Osteoblast (primary cell): ENCODE data around the gene PXDN. TPM values are rescaled to one million over a fixed set of nuclear protein-coding genes. Genes with fewer than 3 reads are reported as not detected.
"Not testable (repeated sequence)": the region's sequence is repeated elsewhere in the genome, so short reads cannot be mapped to it uniquely, and the experiment has no call there.

Experiments used
- DNase-seq: peaks from one replicate; pipeline ENCODE4 v3.0.0; 2011; ENCODE audit warnings: low spot score, mixed read lengths; ENCODE audit not compliant: insufficient read length; ENCODE audit errors: missing footprints
- H2AFZ ChIP-seq: 2 replicates; pipeline ENCODE4 v1.6.0; 2011; ENCODE audit warnings: mild to moderate bottlenecking, low read length
- H3K27ac ChIP-seq: 2 replicates; pipeline ENCODE4 v1.5.1; 2011; ENCODE audit warnings: mild to moderate bottlenecking, low read depth, low read length, moderate library complexity
- H3K27me3 ChIP-seq: 2 replicates; pipeline ENCODE4 v1.6.0; 2012; ENCODE audit warnings: mild to moderate bottlenecking, control low read depth, inconsistent platforms, low read length, moderate library complexity; ENCODE audit not compliant: insufficient read depth
- H3K36me3 ChIP-seq: 2 replicates; pipeline ENCODE4 v1.5.1; 2011; ENCODE audit warnings: mild to moderate bottlenecking, low read length, control low read depth, moderate library complexity; ENCODE audit not compliant: insufficient read depth
- H3K4me1 ChIP-seq: 2 replicates; pipeline ENCODE4 v1.5.1; 2011; ENCODE audit warnings: mild to moderate bottlenecking, low read length, control low read depth, moderate library complexity; ENCODE audit not compliant: insufficient read depth
- H3K4me2 ChIP-seq: 2 replicates; pipeline ENCODE4 v1.6.0; 2011; ENCODE audit warnings: mild to moderate bottlenecking, low read length; ENCODE audit not compliant: insufficient read depth
- H3K4me3 ChIP-seq: fragments of 200-600 bp; sonication (generic); 3 replicates; pipeline ENCODE4 v1.5.1; 2012; ENCODE audit warnings: mild to moderate bottlenecking, low read length, inconsistent platforms; ENCODE audit not compliant: insufficient read depth
- H3K79me2 ChIP-seq: 2 replicates; pipeline ENCODE4 v1.6.0; 2012; ENCODE audit warnings: mild to moderate bottlenecking, low read length, control low read depth, inconsistent platforms; ENCODE audit not compliant: insufficient read depth
- H3K9me3 ChIP-seq: 2 replicates; pipeline ENCODE4 v1.5.1; 2011; ENCODE audit warnings: low read depth, low read length, control low read depth
- H4K20me1 ChIP-seq: 2 replicates; pipeline ENCODE4 v1.6.0; 2012; ENCODE audit warnings: mild to moderate bottlenecking, low read length, control low read depth; ENCODE audit not compliant: insufficient read depth
- total RNA-seq: library from RNA; depleted of rRNA; stranded (reverse); fragments of >200 nt; gene quantifications from 2 replicates; pipeline ENCODE4 v1.2.3, GENCODE V29; 2012
- TF ChIP-seq, protein P1 (sequence below): IDR thresholded peaks from 2 replicates; pipeline ENCODE4 v1.5.1; 2011; ENCODE audit warnings: mild to moderate bottlenecking, low read depth, low read length, moderate library complexity; ENCODE audit errors: extremely low read depth

PXDN gene
- total RNA-seq, 1 donor = 307 TPM

DNA sequence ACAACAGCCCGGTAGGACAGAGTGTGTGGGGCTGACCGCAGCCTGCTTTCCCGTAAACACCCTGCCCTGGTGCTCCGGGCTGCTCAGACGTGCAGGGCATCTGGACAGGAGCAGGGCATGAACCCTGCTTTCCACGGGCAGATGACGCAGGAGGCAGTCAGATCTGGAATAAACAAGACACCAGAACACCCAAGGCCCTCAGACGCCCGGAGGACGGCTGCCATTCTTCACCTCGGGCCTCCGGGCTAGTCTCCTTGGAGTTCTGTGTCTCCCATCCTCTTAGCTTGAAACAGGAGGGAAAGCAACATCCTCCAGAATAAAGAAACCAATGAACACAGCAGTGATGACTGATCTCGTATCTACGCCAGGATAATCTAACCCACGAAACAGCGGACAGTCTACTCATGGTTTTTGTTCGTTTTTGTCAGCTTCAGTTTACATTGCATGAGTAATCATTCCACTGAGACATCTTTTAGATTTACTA lies 7.3 kb downstream of the PXDN start:
- Histone ChIP-seq H3K4me2 (peak overlapping the region; percentile 68), H3K27ac (peak overlapping the region; percentile 85), H3K4me3 (peak overlapping the region; percentile 50)

DNA sequence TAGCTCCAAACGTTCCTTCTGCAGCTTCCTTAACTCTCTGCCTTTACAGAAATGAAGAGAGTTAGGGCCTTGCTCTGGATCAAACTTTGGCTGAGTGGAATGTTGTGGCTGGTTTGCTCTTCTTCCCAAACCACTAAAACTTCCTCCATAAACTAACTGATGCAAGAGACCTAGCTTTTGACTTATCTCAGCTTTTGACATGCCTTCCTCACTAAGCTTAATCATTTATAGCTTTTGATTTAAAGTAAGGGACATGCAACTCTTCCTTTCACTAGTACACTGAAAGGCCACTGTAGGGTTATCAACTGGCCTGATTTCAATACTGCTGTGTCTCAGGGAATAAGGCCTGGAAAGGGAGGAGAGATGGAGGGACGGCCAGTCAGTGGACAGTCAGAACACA lies 8.3 kb downstream of the PXDN start:
- Histone ChIP-seq H4K20me1 (peaks cover 6% of the 10 kb centered on the region), H2AFZ (no peak overlapping the region), H3K36me3 (peaks cover 4% of the 10 kb centered on the region), H3K4me1 (peaks cover 52% of the 10 kb centered on the region), H3K27me3 (no peaks in the 10 kb centered on the region), H3K4me3 (no peak overlapping the region), H3K79me2 (peaks cover 76% of the 10 kb centered on the region), H3K9me3 (no peaks in the 10 kb centered on the region), H3K4me2 (peak overlapping the region; percentile 68), H3K27ac (peak overlapping the region; percentile 85)
- DNase-seq = peak; percentile 11
- TF ChIP-seq, protein P1, sequence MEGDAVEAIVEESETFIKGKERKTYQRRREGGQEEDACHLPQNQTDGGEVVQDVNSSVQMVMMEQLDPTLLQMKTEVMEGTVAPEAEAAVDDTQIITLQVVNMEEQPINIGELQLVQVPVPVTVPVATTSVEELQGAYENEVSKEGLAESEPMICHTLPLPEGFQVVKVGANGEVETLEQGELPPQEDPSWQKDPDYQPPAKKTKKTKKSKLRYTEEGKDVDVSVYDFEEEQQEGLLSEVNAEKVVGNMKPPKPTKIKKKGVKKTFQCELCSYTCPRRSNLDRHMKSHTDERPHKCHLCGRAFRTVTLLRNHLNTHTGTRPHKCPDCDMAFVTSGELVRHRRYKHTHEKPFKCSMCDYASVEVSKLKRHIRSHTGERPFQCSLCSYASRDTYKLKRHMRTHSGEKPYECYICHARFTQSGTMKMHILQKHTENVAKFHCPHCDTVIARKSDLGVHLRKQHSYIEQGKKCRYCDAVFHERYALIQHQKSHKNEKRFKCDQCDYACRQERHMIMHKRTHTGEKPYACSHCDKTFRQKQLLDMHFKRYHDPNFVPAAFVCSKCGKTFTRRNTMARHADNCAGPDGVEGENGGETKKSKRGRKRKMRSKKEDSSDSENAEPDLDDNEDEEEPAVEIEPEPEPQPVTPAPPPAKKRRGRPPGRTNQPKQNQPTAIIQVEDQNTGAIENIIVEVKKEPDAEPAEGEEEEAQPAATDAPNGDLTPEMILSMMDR = no peak

More for the DNA sequence above, 7.3 kb downstream of the PXDN start:
- H3K36me3 ChIP-seq = peaks cover 6% of the 10 kb centered on the region
- peaks cover 42% of the 10 kb centered on the region for H3K4me1 ChIP-seq
- no peak overlapping the region for H2AFZ ChIP-seq
- peak; percentile 92 for DNase-seq
- TF ChIP-seq, protein P1 = no peak
- H4K20me1 ChIP-seq = peaks cover 10% of the 10 kb centered on the region
- peaks cover 86% of the 10 kb centered on the region for H3K79me2 ChIP-seq
- H3K9me3 ChIP-seq = no peaks in the 10 kb centered on the region
- H3K27me3 ChIP-seq = no peaks in the 10 kb centered on the region

DNA sequence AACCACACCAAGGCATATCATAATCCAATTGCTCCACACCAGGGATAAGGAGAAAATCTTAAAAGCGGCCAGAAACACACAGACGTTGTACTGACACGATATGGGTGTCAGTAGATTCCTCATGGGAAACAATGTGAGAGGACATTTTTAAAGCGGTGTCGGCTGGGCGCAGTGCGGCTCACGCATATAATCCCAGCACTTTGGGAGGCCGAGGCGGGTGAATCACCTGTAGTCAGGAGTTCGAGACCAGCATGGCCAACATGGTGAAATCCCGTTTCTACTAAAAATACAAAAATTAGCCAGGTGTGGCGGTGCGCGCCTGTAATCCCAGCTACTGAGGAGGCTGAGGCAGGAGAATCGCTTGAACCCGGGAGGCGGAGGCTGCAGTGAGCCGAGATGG lies 11.0 kb downstream of the PXDN start:
- not testable (repeated sequence) for H4K20me1 ChIP-seq, H2AFZ ChIP-seq, H3K36me3 ChIP-seq, H3K4me3 ChIP-seq, H3K4me2 ChIP-seq, H3K27me3 ChIP-seq, H3K9me3 ChIP-seq, DNase-seq
- Histone ChIP-seq H3K27ac (peak overlapping the region; percentile 99), H3K79me2 (peaks cover 60% of the 10 kb centered on the region), H3K4me1 (peaks cover 67% of the 10 kb centered on the region)

DNA sequence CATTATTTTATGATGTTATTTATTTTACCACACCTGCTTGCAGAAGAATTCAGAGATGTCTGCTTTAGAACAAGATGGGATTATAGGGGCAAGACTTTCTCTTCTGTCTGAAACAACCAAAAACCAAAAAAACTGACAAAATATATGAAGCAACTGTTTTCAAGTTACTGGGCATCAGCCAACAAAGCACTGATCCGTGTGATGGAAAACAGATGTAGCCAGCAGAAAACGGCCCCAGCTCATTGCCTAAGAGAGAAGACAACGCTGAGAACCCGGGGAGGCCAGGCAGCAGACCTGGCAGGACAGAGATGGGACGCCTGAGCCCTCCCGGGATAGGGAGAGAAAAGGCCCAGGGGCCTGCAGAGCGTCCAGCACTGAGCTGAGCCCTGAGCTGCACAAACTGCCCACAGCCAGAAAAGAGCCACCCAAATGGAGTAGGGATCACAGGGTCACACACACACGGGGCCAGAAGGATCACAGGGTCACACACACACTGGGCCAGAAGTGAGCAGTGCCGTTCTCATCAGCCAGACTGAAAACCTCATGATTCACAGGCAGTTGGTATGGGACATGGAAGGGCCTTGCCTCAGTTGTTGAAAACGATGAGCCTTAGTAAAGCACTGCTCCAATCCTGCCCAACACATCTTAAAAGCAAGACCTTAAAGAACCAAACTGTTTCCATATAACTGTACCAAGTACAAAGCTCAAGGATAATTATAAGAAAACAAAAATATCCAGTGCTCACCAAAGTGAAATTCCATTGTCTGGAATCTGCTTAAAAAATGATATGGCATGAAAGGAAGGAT lies 12.1 kb downstream of the PXDN start:
- peak overlapping the region; percentile 18 for H3K4me3 ChIP-seq
- H3K36me3 ChIP-seq = no peaks in the 10 kb centered on the region
- TF ChIP-seq, protein P1 = no peak
- peaks cover 59% of the 10 kb centered on the region for H3K4me1 ChIP-seq
- no peaks in the 10 kb centered on the region for H3K27me3 ChIP-seq
- no peak for DNase-seq
- H4K20me1 ChIP-seq = peaks cover 9% of the 10 kb centered on the region
- no peak overlapping the region for H2AFZ ChIP-seq
- peak overlapping the region; percentile 84 for H3K4me2 ChIP-seq
- H3K27ac ChIP-seq = peak overlapping the region; percentile 99
- no peaks in the 10 kb centered on the region for H3K9me3 ChIP-seq
- H3K79me2 ChIP-seq = peaks cover 65% of the 10 kb centered on the region
